DMS53 (cell line): ENCODE data around the gene OR2A5.
"Not testable (repeated sequence)": the region's sequence is repeated elsewhere in the genome, so short reads cannot be mapped to it uniquely, and the experiment has no call there.

Experiments
- DNase-seq: peaks from one replicate; lab custom pipeline; 2025; lab: John Stamatoyannopoulos, UW

OR2A5 gene, protein sequence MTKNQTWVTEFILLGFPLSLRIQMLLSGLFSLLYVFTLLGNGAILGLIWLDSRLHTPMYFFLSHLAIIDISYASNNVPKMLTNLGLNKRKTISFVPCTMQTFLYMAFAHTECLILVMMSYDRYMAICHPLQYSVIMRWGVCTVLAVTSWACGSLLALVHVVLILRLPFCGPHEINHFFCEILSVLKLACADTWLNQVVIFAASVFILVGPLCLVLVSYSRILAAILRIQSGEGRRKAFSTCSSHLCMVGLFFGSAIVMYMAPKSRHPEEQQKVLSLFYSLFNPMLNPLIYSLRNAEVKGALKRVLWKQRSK

DNA sequence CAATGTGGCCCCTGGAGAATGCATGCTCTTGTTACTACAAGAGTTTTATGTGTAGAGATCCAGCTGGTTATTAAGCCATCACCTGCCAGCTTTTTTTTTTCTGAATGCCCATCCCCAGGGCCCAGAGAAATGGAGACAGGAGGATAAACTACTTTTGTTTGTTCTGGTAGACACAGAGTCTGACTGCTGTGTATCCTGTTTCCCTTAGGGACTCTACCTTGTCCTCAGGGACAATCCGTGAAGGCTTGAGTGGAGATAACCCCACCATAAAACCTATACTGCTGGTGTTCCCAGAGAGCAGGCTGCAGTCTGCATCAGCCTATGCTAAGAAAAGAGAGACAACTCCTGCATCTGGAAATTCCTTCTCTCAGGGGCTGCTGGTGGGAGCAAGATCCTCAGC is at the start of gene OR2A5:
Gene OR2A5, plus strand, starts transcription at position 301 of the 400 bp plus-strand sequence. CDS start 1,454 bp downstream, outside the sequence.
- DNase-seq, result peak; percentile 16

DNA sequence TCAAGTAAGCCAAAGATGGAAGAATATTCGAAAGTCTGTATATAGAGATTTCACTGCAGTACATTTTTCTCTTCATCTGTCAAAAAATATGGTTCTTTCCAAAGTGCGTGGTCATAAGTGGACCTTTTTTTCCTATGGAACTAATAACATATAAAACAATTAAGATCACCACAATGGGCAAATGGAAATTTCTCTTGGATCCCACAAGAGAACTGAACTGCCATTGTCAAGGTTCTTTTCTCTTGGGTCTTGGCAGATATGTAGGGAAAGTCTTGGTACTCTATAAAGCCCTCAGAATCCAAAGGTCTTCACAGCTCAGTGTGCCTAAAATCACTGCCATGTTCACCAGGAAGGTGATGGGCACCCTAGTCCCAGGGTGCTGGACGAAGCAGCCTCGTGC is 48.7 kb upstream of the OR2A5 start, which contains the start of gene OR6B1:
Gene OR6B1, plus strand, starts transcription at position 301 of the 400 bp plus-strand sequence. CDS start 3,677 bp downstream, outside the sequence.
- DNase-seq, result no peak

DNA sequence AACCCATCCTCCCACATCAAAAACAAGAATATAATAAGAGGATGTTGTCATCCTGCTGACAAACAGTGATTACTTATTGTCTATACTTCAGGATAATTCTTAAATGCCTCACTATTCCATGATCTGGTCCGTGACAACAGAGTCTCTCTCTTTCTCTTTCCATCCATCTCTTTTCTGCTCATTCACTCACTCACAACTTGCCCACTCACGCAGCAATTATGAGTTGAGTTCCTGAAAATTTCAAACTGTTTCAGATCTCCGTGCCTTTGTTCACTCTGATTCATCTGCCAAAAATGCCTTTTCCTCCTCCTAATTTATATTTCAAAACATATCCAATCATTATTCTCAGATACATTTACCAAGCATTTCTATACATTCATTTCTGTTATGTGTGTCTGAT is 47.2 kb upstream of the OR2A5 start:
- no peak for DNase-seq

GRCh38 chr7:144004703-144005102 is 44.0 kb upstream of the OR2A5 start:
- DNase-seq, result no peak

DNA sequence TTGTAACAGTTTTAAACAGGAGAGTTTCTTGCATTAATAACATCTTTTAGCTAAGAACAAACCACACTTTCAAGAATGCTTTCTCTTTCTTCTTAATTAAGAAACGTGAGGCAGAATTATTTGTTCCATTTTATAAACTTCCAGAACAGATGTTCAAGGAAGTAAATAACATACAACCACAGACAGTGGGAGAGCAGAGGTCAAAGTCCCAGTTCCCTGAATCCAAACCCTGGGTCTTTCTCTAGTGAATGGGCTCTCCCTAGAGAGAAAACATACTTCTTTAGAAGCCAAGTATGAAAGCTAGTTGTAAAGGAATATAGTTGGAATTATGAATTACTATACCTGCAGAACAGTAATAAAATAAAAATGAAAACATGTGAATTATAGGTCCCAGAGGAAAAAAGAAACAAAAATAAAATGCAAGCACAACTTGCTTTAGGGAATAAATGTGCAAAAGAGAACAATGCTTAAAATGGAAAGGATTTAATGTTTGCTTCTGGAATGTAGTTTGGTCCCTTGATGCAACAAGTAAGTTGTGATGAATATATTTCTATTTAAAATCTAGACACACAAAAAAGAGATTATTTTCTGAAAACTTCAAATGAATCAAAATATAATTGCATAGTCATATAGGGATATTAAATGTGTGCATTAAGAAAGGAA is 42.6 kb upstream of the OR2A5 start:
- peak; percentile 39 for DNase-seq

GRCh38 chr7:144006692-144007042 is 42.1 kb upstream of the OR2A5 start:
- no peak for DNase-seq

DNA sequence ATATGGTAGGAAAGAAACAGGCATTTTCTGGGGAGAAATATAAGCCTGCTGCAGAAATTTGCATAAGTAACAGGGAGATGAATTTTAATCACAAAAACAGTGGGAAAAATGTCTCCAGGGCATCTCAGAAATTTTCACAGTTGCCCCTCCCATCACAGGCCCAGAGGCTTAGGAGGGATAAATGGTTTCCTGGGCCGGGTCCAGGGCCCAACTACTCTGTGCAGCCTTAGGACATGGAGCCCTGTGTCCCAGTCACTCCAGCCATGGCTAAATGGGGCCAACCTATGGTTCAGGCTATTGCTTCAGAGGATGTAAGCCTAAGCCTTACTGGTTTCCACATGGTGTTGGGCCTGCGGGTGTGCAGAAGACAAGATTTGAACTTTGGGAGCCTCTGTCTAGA is 39.4 kb upstream of the OR2A5 start:
- DNase-seq, result no peak

- DNase-seq, result not testable (repeated sequence)
Observed at GRCh38 chr7:144010061-144010460, 38.7 kb upstream of the OR2A5 start.

GRCh38 chr7:144010821-144011220 is 37.9 kb upstream of the OR2A5 start:
- DNase-seq, result not testable (repeated sequence)

GRCh38 chr7:144011458-144012230 is 37.1 kb upstream of the OR2A5 start:
- DNase-seq, result peak; percentile 40

GRCh38 chr7:144018065-144018464 is 30.7 kb upstream of the OR2A5 start:
- DNase-seq, result no peak

GRCh38 chr7:144019457-144019856 is 29.3 kb upstream of the OR2A5 start:
- no peak for DNase-seq

GRCh38 chr7:144020340-144020739 is 28.4 kb upstream of the OR2A5 start:
- no peak for DNase-seq

DNA sequence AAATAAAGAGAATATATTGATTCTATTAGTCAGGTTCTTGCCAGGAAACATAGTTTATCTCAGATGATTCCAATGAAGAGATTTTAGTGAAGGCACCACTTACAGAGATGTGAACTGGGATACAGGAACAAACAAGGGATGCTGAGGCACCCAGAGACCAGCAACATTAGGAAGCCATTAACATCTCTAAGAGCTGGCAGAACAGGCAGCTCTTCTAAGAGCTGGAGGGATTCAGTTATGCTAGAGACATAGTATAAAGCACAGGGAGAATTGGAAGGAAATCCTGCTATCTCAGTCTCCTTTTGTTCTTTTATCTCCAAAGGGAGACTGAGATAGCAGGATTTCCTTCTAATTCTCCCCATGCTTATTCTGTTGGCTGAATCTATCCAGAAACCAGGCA is 26.6 kb upstream of the OR2A5 start:
- DNase-seq, result no peak

DNA sequence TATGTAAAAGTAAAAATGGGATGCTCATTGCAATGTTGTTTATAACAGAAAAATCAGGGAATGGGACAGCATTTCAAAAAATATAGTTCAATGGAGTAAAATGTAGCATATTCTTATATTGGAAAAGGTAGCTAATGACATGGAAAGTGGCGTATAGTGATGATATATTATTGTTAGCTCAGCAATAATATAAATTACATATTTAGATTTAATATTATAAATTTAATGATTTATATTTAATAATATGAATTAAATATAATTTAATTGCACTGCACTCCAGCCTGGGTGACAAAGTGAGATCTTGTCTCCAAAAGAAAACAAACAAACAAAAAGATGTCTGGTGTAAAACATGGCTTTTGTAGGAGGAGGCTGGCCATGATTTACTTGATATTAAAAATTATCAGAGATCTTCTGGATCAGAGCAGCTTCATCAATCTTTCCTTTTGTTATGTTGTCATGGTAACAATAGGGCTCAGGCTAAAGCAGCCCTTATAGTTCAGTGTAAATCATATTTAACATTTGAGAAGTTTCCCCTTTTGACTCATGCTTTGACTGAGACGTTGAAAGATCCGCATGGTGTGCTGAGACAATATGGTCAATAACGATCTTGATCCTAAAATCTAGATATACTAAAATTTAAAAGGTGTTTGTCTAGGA is 25.4 kb upstream of the OR2A5 start:
- DNase-seq, result peak; percentile 27

DNA sequence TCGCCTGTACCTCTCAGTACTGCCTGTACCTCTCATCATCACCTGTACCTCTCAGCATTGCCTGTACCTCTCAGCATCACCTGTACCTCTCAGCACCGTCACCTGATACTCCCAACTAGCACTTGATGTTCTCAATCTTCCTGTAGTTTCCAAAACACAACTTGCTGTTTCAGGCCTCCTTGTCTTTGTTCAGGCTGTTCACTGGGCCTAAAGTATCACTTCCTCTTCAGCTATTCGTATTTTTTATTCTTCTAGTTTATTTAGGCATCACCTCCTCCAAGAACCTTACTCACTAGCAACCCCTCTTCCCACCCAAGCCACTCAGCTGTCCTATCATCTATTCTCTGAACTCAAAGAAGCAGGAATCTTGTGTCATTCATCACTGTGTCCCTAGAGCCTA is 24.5 kb upstream of the OR2A5 start:
- DNase-seq, result no peak

GRCh38 chr7:144026203-144026883 is 22.4 kb upstream of the OR2A5 start:
- DNase-seq, result no peak

DNA sequence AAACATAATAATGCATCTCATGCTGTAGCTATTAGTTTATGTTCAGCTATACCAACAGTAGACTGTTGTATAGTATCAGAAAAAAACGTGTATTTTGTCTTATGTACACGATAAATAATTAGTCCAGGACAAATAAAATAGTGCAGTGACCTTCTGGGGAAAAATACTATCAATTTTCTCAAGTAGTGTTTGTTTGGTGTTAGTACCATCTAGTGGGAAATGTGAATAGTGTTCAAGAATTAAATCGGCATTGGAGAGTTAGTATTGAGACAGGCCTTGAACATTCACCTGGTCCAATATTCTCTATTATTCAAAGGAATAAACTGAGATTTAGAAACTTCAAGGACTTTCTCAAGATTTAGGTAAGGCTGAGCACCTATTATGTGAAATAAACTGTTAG is 21.7 kb upstream of the OR2A5 start:
- peak; percentile 62 for DNase-seq

DNA sequence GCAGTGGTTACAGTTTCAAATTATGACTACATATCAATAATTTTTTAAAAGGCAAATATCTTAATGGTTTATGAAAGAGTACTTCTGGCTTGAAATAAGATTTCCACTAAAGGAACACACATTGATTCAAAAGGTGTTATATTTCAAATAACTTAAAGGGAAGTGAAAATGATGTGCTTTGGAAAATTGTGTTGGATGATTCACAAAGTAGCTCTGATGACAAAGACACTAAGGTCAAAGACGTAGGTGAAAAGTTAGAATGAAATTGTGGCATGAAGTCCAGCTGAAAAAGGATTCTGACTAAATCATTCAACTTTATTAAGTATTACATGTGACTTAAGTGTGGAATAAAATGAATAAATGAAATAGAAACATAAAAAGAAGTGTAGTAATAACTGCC is 20.8 kb upstream of the OR2A5 start:
- no peak for DNase-seq

DNA sequence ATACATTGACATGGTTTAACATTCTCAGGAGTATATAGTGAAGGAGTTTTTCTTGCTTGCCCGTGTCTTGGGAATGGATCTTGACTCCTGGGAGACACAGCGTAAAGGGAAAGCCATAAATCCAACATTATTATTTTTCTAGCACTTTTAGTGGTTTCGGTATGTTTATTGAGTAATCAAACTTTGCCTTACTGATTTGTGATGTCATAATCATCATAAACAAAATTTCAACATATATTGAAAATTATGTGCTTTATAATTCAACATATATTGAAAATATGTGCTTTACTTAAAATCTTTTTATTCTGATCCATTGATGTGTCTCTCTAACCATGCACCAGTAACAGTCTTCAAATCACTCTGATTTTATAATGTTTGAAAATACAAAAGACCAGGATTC is 20.2 kb upstream of the OR2A5 start:
- no peak for DNase-seq

DNA sequence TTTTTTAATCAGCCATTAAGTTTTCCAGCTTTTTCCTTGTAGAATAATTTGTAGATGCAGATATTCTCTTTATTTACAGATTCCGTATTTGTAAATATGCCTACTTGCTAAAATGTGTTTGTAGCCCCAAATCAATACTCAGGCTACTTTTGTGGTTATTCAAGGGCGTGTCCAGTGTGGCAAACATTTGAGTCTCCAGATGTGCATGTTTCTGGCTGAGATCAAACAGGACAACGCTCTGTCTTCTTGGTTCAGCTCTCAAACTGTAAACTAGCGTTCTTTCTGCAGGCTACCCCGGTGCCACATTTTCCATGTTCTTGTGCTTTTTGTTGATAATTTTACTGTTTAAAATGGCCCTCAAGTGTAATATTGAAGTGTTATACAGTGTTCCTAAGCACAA is 16.2 kb upstream of the OR2A5 start:
- DNase-seq, result no peak
